Right lobe of liver (tissue), 6 donors: Measurements from ENCODE around the gene ZNF546. TPM values are rescaled to one million over a fixed set of nuclear protein-coding genes. Genes with fewer than 3 reads are reported as not detected.
A peak's percentile ranks its signal among the peaks of the same experiment; 100 is the strongest.

Experiments used
- ATAC-seq, 4 donors: fragments of 200-7000 bp; cut with Tn5 transposase; one replicate each; pipeline ENCODE4 v1.9.1; 2020; ENCODE audit warnings: mild to moderate bottlenecking in 4 of 4, moderate library complexity in 4 of 4
- DNase-seq, 3 donors: peaks; one replicate each; pipeline ENCODE4 v3.0.0-alpha.2; 2020
- H3K27ac ChIP-seq, 3 donors: fragments of 200-600 bp; one replicate each; pipeline ENCODE4 v1.8.0; 2022
- H3K27me3 ChIP-seq, 2 donors: fragments of 200-600 bp; one replicate each; pipeline ENCODE4 v1.8.0; 2022
- H3K36me3 ChIP-seq, 4 donors: fragments of 200-600 bp; sonication (generic) in 1 of 4; one replicate each; pipeline versions ENCODE4 v1.5.1 to v1.8.0; 2017 to 2022; ENCODE audit warnings: control low read depth in 1 of 4
- H3K4me1 ChIP-seq, 4 donors: fragments of 200-600 bp; sonication (generic) in 1 of 4; one replicate each; pipeline versions ENCODE4 v1.5.1 to v1.8.0; 2017 to 2022; ENCODE audit warnings: control low read depth in 1 of 4
- H3K4me3 ChIP-seq, 3 donors: fragments of 200-600 bp; one replicate each; pipeline ENCODE4 v1.8.0; 2022
- H3K9me3 ChIP-seq, 4 donors: fragments of 200-600 bp; sonication (generic) in 1 of 4; one replicate each; pipeline versions ENCODE4 v1.5.1 to v1.8.0; 2017 to 2022; ENCODE audit warnings: control low read depth in 1 of 4
- CTCF ChIP-seq, 4 donors: fragments of 200-600 bp in 3 of 4; fragments of 450-650 bp in 1 of 4; IDR thresholded peaks; one replicate each; pipeline versions ENCODE4 v1.5.1 to v1.8.0; 2016 to 2022; ENCODE audit warnings: antibody characterized with exemption in 4 of 4, mild to moderate bottlenecking in 2 of 4
- POLR2A ChIP-seq: fragments of 450-650 bp; IDR thresholded peaks from one replicate; pipeline ENCODE4 v1.6.1; 2017; ENCODE audit warnings: antibody characterized with exemption, mild to moderate bottlenecking
- WGBS: methylation state at CpG from one replicate; pipeline ENCODE4 v1.1.6; 2018; ENCODE audit warnings: low coverage, low lambda C conversion rate; ENCODE audit not compliant: insufficient coverage; ENCODE audit errors: missing lambda C conversion rate; 5-methylcytosine and 5-hydroxymethylcytosine counted together
- intact Hi-C, 2 donors: fragments of 100-400 bp; cut with DNase I; formaldehyde crosslinking; loops; one replicate each; pipeline versions ENCODE4 v1.11.2 to v1.14.1; 2022
- total RNA-seq, 6 experiments: library from RNA; depleted of rRNA in 2 of 6; stranded (reverse); fragments of >200 nt in 2 of 6; fragmentation: NEBNext Ultra II Directional in 3 of 6; extraction: Animal tissue kit (Norgen Biotek cat#: 25700) in 3 of 6; gene quantifications; one replicate each; pipeline versions ENCODE4 v1.1.0 to v1.2.4, GENCODE V29; 2016 to 2023
- donor health status: DM: no; HTN: yes; CAD: no.
- donor health status: DM: no; HTN: no; CAD: no.
- donor health status: DM: no; HTN: no; CAD: no.
- donor health status: DM: no; HTN: yes; CAD: no.
- donor health status: DM: no; HTN: yes; CAD: no.

Gene ZNF546
- total RNA-seq, 6 experiments from 2014 or later, result 1.5 to 5.4 (median 3.5) TPM

DNA sequence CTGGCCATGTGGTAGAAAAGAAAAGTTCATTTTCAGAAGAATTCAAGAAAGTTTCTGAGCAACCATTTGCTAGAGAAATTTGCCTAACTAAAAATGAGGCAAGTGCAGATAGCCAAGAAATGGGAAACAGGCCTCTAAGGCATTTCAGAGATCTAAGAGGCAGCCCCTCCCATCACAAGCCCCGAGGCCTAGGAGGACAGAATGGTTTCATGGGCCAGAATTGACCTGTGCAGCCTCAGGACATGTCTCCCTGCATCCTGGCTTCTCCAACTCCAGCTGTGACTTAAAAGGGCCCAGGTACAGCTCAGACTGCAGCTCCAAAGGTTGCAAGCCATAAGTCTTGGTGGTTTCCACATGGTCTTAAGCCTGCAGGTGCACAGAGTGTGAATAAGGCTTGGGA lies 3.3 kb upstream of the ZNF546 start:
- TF ChIP-seq POLR2A, result no peak
- TF ChIP-seq CTCF (IDR thresholded peaks at IDR 0.05), result no peak
- H3K27me3 ChIP-seq, result no peaks in the 10 kb centered on the region
- H3K9me3 ChIP-seq, result no peaks in the 10 kb centered on the region
- no peak overlapping the region for H3K27ac ChIP-seq
- no peaks in the 10 kb centered on the region for H3K36me3 ChIP-seq
- ATAC-seq, result no peak
- intact Hi-C loops, result no loop called here
- peaks cover 0 to 14% (median 2%) of the 10 kb centered on the region in 4 donors for H3K4me1 ChIP-seq
- WGBS, result 100% methylated on average over 1 of the region's 1 CpG
- H3K4me3 ChIP-seq, result no peak overlapping the region
- DNase-seq, result no peak

- Histone ChIP-seq H3K4me3 (no peak overlapping the region), H3K36me3 (no peaks in the 10 kb centered on the region), H3K4me1 (peaks cover 0 to 14% (median 2%) of the 10 kb centered on the region in 4 donors), H3K9me3 (no peaks in the 10 kb centered on the region), H3K27me3 (no peaks in the 10 kb centered on the region), H3K27ac (no peak overlapping the region)
- DNase-seq (no peak), ATAC-seq (no peak)
- TF ChIP-seq POLR2A (no peak), CTCF (IDR thresholded peaks at IDR 0.05) (no peak)
- intact Hi-C loops, result no loop called here
Observed at GRCh38 chr19:39994361-39994760, 2.5 kb upstream of the ZNF546 start.

- Histone ChIP-seq H3K4me1 (peaks cover 0 to 14% (median 2%) of the 10 kb centered on the region in 4 donors), H3K9me3 (no peaks in the 10 kb centered on the region), H3K27me3 (no peaks in the 10 kb centered on the region), H3K4me3 (peak overlapping the region in 1 of 3 donors; percentile 71), H3K36me3 (no peaks in the 10 kb centered on the region), H3K27ac (no peak overlapping the region)
- intact Hi-C loops, result no loop called here
- TF ChIP-seq CTCF (IDR thresholded peaks at IDR 0.05), result no peak
- TF ChIP-seq POLR2A, result no peak
- WGBS, result 82% methylated on average over 1 of the region's 1 CpG
- no peak for DNase-seq
- ATAC-seq, result no peak
Observed at GRCh38 chr19:39995794-39996193, 1.1 kb upstream of the ZNF546 start.

DNA sequence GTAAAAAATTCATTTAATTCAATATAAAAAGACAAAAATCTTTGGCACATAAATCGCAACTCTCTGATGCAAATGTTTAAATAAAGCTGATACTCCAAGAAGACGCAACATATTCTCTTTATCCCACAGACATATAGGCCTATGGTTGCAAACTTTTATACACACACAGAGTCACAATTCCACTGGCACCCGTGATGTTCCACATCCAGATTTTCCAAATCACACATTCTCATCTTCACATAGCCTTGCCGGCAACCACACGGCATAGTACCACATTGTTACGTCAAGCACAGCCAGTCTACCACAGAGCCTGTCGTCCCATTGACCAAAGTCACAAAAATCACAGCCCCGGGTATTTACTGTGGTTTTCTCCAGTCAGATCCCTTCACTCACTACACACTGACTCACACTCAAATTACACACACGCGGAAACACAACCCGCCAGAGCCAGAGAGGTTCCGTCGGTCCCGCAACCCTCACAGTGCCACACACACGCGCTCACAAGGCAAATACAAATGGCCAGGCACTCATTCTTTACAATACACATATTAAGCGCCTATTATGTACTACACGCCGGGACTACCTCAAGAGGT lies 546 bp upstream of the ZNF546 start:
- Histone ChIP-seq H3K36me3 (no peaks in the 10 kb centered on the region), H3K9me3 (no peaks in the 10 kb centered on the region), H3K27ac (peak overlapping the region; percentile 57 to 82 (median 80)), H3K4me3 (peak overlapping the region; percentile 59 to 83 (median 71)), H3K4me1 (peaks cover 0 to 14% (median 2%) of the 10 kb centered on the region in 4 donors), H3K27me3 (no peaks in the 10 kb centered on the region)
- 11% methylated on average over 18 of the region's 19 CpGs for WGBS
- DNase-seq (no peak), ATAC-seq (peak; percentile 16 to 63 (median 38))
- intact Hi-C loops, result no loop called here
- TF ChIP-seq CTCF (IDR thresholded peaks at IDR 0.05) (no peak), POLR2A (no peak)
